Amygdala (tissue), 56 donors: ENCODE results near the gene ZNF23.

Experiments
- DNase-seq, 56 donors: peaks; one replicate each; lab custom pipeline; 2025; lab: John Stamatoyannopoulos, UW

ZNF23 gene

GRCh38 chr16:71399801-71400563 lies 62.1 kb downstream of the ZNF23 start:
- DNase-seq = no peak
